Prostate gland (tissue), 2 donors: ENCODE measurements around the gene FRYL. TPM values are rescaled to one million over a fixed set of nuclear protein-coding genes. Genes with fewer than 3 reads are reported as not detected.
"Not testable (repeated sequence)": the region's sequence is repeated elsewhere in the genome, so short reads cannot be mapped to it uniquely, and the experiment has no call there.

Experiments used
- DNase-seq: peaks from one replicate; pipeline ENCODE4 v3.0.0-alpha.2; 2019; ENCODE audit warnings: low spot score
- H3K27ac ChIP-seq, 2 donors: fragments of 200-600 bp; sonication (generic); 2 replicates each; pipeline ENCODE4 v1.5.1; 2017 to 2019
- H3K27me3 ChIP-seq: fragments of 200-600 bp; sonication (generic); replicated peaks from 2 replicates; pipeline ENCODE4 v1.5.1; 2019; ENCODE audit not compliant: insufficient read depth
- H3K36me3 ChIP-seq, 2 donors: fragments of 200-600 bp; sonication (generic); 1 replicate in 1 of 2; 2 replicates in 1 of 2; pipeline versions ENCODE4 v1.5.1 to v1.8.1; 2017 to 2019
- H3K4me1 ChIP-seq: fragments of 200-600 bp; sonication (generic); replicated peaks from 2 replicates; pipeline ENCODE4 v1.5.1; 2019
- H3K4me3 ChIP-seq, 2 donors: fragments of 200-600 bp; sonication (generic); 2 replicates each; pipeline ENCODE4 v1.5.1; 2017 to 2019
- H3K9me3 ChIP-seq: fragments of 200-600 bp; sonication (generic); 2 replicates; pipeline ENCODE4 v1.5.1; 2017
- CTCF ChIP-seq, 4 experiments: fragments of 200-600 bp in 2 of 4; fragments of 450-650 bp in 2 of 4; sonication (generic) in 2 of 4; IDR thresholded peaks; 1 replicate in 3 of 4; 2 replicates in 1 of 4; pipeline ENCODE4 v1.5.1; 2016 to 2019; ENCODE audit warnings: antibody characterized with exemption in 4 of 4, mild to moderate bottlenecking in 2 of 4, moderate library complexity in 2 of 4
- POLR2A ChIP-seq: fragments of 450-650 bp; IDR thresholded peaks from one replicate; pipeline ENCODE4 v1.6.1; 2016; ENCODE audit warnings: antibody characterized with exemption, mild to moderate bottlenecking
- POLR2AphosphoS5 ChIP-seq: sonication (generic); formaldehyde crosslinking; IDR thresholded peaks from one replicate; pipeline ENCODE4 v1.6.1; 2017; ENCODE audit warnings: antibody characterized with exemption
- WGBS: methylation state at CpG from one replicate; pipeline ENCODE4 v1.1.5; 2018; 5-methylcytosine and 5-hydroxymethylcytosine counted together
- intact Hi-C: fragments of 100-400 bp; cut with DNase I; formaldehyde crosslinking; loops from one replicate; pipeline ENCODE4 v1.14.2; 2022
- small RNA-seq, 2 donors: library from RNA; depleted of rRNA; stranded (forward); fragments of <200 nt; gene quantifications; one replicate each; pipeline ENCODE3, GENCODE V24; 2016
- total RNA-seq, 2 donors: library from RNA; depleted of rRNA; stranded (reverse); fragments of >200 nt; gene quantifications; one replicate each; pipeline ENCODE4 v1.1.0, GENCODE V29; 2016

Gene FRYL
- total RNA-seq, 2 donors from 2014 or later: 40.0 to 47.6 TPM

GRCh38 chr4:48461000-48461399, 319.1 kb downstream of the FRYL start:
- Histone ChIP-seq H3K27me3 (no peaks in the 10 kb centered on the region), H3K4me1 (no peaks in the 10 kb centered on the region), H3K9me3 (no peaks in the 10 kb centered on the region), H3K36me3 (no peaks in the 10 kb centered on the region), H3K4me3 (no peak overlapping the region), H3K27ac (no peak overlapping the region)
- TF ChIP-seq POLR2A (no peak), CTCF (IDR thresholded peaks at IDR 0.05) (no peak), POLR2AphosphoS5 (no peak)
- intact Hi-C loops: no loop called here
- no peak for DNase-seq

GRCh38 chr4:48454591-48454990, 325.5 kb downstream of the FRYL start:
- intact Hi-C loops: no loop called here
- Histone ChIP-seq H3K27me3 (no peaks in the 10 kb centered on the region), H3K4me1 (no peaks in the 10 kb centered on the region), H3K36me3 (no peaks in the 10 kb centered on the region), H3K4me3 (no peak overlapping the region), H3K27ac (no peak overlapping the region), H3K9me3 (no peaks in the 10 kb centered on the region)
- no peak for TF ChIP-seq CTCF (IDR thresholded peaks at IDR 0.05)
- no peak for TF ChIP-seq POLR2AphosphoS5
- no peak for TF ChIP-seq POLR2A
- WGBS: 98% methylated on average over 2 of the region's 2 CpGs
- DNase-seq: no peak

GRCh38 chr4:48451656-48452055, 328.4 kb downstream of the FRYL start:
- H3K27ac ChIP-seq, intact Hi-C loops, H3K4me3 ChIP-seq, H3K27me3 ChIP-seq, DNase-seq, H3K36me3 ChIP-seq, H3K4me1 ChIP-seq, H3K9me3 ChIP-seq: not testable (repeated sequence)
- WGBS: 92% methylated on average over 3 of the region's 3 CpGs

- 89% methylated on average over 3 of the region's 3 CpGs for WGBS
Observed at GRCh38 chr4:48450740-48451139, 329.3 kb downstream of the FRYL start.

GRCh38 chr4:48449151-48449550, 330.9 kb downstream of the FRYL start:
- DNase-seq: no peak
- H3K9me3 ChIP-seq: no peaks in the 10 kb centered on the region
- no peaks in the 10 kb centered on the region for H3K27me3 ChIP-seq
- no peak overlapping the region for H3K27ac ChIP-seq
- intact Hi-C loops: loop anchor here (5.0 to 10.0 kb wide), 2 partner anchors 96 to 513 kb away; no protein-coding TSS in a partner anchor
- H3K4me1 ChIP-seq: no peaks in the 10 kb centered on the region
- TF ChIP-seq CTCF (IDR thresholded peaks at IDR 0.05) (no peak), POLR2A (no peak), POLR2AphosphoS5 (no peak)
- WGBS: 92% methylated on average over 10 of the region's 10 CpGs
- H3K36me3 ChIP-seq: no peaks in the 10 kb centered on the region
- no peak overlapping the region for H3K4me3 ChIP-seq

More at GRCh38 chr4:48450740-48451139, 329.3 kb downstream of the FRYL start:
- Histone ChIP-seq H3K27me3 (no peaks in the 10 kb centered on the region), H3K36me3 (no peaks in the 10 kb centered on the region), H3K27ac (no peak overlapping the region), H3K4me3 (no peak overlapping the region), H3K9me3 (no peaks in the 10 kb centered on the region), H3K4me1 (no peaks in the 10 kb centered on the region)
- intact Hi-C loops: no loop called here
- DNase-seq: no peak
- TF ChIP-seq CTCF (IDR thresholded peaks at IDR 0.05): no peak
- no peak for TF ChIP-seq POLR2AphosphoS5
- no peak for TF ChIP-seq POLR2A

Small RNA genes within 50 kb of the gene (small RNA-seq; reads per million reads assigned to genes)
- gene RNU5E-3P: 0 reads per million in 2 donors

Other genes with a start within 250 kb of the FRYL start
- gene OCIAD1, start 50.8 kb upstream of the FRYL start, total RNA-seq: 100 to 1,000 TPM; 114 to 176 TPM
- 10 to 100 TPM; 12.5 to 55.5 TPM for gene OCIAD2, start 126.5 kb upstream of the FRYL start, total RNA-seq
- gene CWH43, start 206.0 kb upstream of the FRYL start, total RNA-seq: 100 to 1,000 TPM in 1 of 2 donors, 10 to 100 TPM in 1; 14.8 to 118 TPM